Mesodermal cell (in vitro differentiated cells): Measurements from ENCODE around the gene CCNL2.

ENCODE experiments used
- H3K27ac ChIP-seq: 2 replicates; pipeline ENCODE4 v1.7.0; 2013; ENCODE audit warnings: mild to moderate bottlenecking, low read depth, low read length, moderate library complexity; ENCODE audit not compliant: severe bottlenecking
- H3K36me3 ChIP-seq: 2 replicates; pipeline ENCODE4 v1.7.1; 2013; ENCODE audit warnings: mild to moderate bottlenecking, low read length, moderate library complexity; ENCODE audit not compliant: control insufficient read depth, insufficient read depth
- H3K4me1 ChIP-seq: one replicate; pipeline ENCODE4 v1.7.1; 2013; ENCODE audit warnings: mild to moderate bottlenecking, low read length; ENCODE audit not compliant: insufficient read depth, control insufficient read depth, poor library complexity, severe bottlenecking
- H3K4me3 ChIP-seq: 2 replicates; pipeline ENCODE4 v1.7.0; 2013; ENCODE audit warnings: low read length, control low read depth, mild to moderate bottlenecking; ENCODE audit not compliant: insufficient read depth, poor library complexity, severe bottlenecking; ENCODE audit errors: extremely low read depth
- H3K9me3 ChIP-seq: 2 replicates; pipeline ENCODE4 v1.7.1; 2013; ENCODE audit warnings: mild to moderate bottlenecking, low read length, moderate library complexity; ENCODE audit not compliant: control insufficient read depth
- WGBS, 2 experiments: methylation state at CpG; one replicate each; pipeline ENCODE4 v1.1.5; 2013; ENCODE audit warnings: missing lambda C conversion rate in 2 of 2; ENCODE audit not compliant: insufficient coverage in 2 of 2; 5-methylcytosine and 5-hydroxymethylcytosine counted together

The CCNL2 gene

DNA sequence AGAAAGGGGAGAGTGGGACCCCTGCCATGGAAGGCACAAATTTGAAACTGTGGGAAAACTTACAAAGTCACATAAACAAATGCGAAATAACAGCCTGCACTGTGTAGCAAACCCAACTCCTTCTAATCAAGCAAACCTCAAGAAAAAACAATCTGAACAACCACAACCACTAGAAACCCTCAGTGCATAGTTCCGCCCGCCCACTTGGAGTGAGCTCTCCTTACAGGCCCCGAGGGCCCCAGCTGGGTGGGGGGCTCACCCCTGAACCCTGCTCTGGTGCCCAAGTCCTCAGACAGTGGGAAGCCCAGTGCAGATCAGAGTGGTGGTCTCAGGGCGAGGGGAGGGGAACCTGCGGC lies 39.8 kb downstream of the CCNL2 start:
- Histone ChIP-seq H3K36me3 (peaks cover 3% of the 10 kb centered on the region), H3K4me3 (no peak overlapping the region), H3K27ac (peak overlapping the region; percentile 97), H3K4me1 (peaks cover 39% of the 10 kb centered on the region), H3K9me3 (no peaks in the 10 kb centered on the region)
- WGBS, 2 experiments: 81 to 83% methylated on average over 3 to 4 of the region's 6 CpGs

DNA sequence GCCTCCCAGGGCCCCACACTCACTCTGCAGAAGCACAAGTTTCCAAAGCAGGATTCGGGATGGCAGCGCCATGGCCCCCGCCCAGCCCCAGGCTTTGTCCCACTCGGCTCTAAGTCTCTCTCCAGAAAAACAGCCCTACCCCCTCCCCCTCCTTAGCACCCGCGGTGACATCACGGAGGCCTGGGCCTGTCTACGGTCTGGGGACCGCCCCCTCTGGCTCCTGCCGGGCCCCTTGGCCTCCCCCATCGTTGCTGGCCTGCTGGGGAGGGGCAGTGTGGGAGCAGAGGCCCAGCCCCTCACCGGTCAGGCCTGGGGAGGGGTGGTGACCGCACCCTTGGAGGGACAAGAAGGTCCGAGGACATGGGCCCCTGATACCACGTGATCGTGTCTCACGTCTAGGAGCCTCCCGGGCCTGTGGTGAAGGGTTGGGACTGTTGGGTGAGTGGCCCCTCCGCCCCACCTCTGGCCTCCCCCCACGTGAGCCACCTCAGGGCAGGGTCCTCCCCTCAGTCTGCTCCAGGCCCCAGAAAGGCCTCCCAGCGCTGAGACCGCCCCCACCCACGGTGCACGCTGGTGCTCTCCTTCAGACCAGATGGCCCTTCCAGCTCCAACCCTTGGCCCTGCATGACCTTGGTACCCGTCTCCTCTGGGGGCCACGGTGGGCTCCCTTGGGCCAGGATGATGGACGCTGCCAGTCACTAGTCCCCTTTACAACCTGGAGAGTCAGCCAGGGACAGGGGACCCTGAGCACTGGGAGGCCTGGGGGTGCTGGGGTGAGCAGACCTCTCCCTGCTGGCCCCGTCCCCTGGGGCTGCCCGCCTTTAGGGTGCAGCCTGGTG lies 40.5 kb downstream of the CCNL2 start, which contains the start of gene MXRA8:
Gene MXRA8 (minus strand): TSS at position 123 of the 839 bp plus-strand sequence. CDS start 51 bp downstream, at position 72.
- H3K4me1 ChIP-seq: peaks cover 39% of the 10 kb centered on the region
- WGBS, 2 experiments: 49 to 57% methylated on average over 19 of the region's 29 CpGs

DNA sequence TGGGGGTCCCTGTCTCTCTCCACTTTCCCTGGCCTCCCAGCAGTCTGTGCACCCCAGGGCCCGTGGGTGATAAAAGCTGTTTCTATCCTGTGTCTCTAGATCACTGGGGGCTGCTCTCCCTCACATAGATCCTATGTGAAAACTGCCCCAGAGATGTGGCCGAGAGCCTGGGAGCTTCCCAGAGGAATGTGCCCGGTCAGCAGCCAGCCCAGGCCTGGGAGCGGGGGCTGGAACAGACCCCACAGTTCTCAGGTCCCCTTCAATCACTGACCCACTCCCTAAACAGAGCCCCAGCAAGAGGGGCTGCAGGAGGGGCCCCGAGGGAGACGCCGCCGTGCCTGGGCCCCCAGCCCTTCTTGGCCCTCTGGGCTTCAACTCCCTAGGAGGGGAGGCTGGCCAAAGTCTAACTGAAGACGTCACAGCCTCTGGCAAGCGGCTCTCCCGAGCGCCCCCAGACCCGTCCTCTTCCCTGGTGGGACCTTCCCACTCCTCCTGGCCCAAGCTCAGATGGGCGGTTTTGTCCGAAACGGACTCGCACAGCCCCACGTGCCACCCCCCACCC lies 41.2 kb downstream of the CCNL2 start:
- peak overlapping the region; percentile 88 for H3K4me3 ChIP-seq
- peak overlapping the region; percentile 97 for H3K27ac ChIP-seq
- peaks cover 46% of the 10 kb centered on the region for H3K4me1 ChIP-seq
- 8 to 13% methylated on average over 14 to 16 of the region's 18 CpGs for WGBS, 2 experiments
- H3K36me3 ChIP-seq: peaks cover 15% of the 10 kb centered on the region
- no peaks in the 10 kb centered on the region for H3K9me3 ChIP-seq

More for the DNA sequence above, 40.5 kb downstream of the CCNL2 start, which contains the start of gene MXRA8:
- Histone ChIP-seq H3K4me3 (peak within 1 kb of the TSS; percentile 88), H3K9me3 (no peaks in the 10 kb centered on the region), H3K27ac (peak within 1 kb of the TSS; percentile 97), H3K36me3 (peaks cover 9% of the 10 kb centered on the region)

DNA sequence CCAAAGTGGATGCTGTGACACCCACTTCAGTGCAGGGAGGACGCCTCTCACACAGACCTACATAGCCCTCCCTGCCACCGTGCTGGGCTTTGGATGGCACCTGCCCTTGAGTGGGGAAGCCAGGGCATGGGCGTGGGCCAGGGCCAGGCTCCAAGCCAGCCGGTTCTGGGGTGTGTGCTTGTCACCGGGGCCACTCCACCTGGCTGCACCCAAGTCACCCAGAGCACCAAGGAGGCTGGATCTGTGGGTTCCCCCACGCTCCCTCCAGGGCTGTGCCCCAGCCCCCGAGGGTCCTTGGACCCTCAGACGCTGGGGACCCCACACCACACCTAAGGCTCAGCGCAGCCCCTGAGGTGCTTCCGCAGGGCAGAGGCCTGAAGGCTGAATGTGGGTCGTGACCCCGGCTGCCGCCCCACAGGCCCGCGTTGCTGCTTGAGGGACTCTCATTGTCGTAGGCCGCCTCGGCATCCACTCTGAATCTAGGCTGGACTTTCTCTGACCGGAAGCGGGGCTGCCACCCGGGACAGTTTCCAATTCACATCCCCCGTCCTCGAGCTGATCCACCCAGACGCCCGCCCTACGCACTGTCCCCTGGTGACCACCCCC lies 42.2 kb downstream of the CCNL2 start:
- Histone ChIP-seq H3K36me3 (peaks cover 20% of the 10 kb centered on the region), H3K9me3 (no peaks in the 10 kb centered on the region), H3K4me1 (peaks cover 49% of the 10 kb centered on the region), H3K4me3 (peak overlapping the region; percentile 88), H3K27ac (no peak overlapping the region)
- WGBS, 2 experiments: 75 to 80% methylated on average over 23 to 25 of the region's 26 CpGs

DNA sequence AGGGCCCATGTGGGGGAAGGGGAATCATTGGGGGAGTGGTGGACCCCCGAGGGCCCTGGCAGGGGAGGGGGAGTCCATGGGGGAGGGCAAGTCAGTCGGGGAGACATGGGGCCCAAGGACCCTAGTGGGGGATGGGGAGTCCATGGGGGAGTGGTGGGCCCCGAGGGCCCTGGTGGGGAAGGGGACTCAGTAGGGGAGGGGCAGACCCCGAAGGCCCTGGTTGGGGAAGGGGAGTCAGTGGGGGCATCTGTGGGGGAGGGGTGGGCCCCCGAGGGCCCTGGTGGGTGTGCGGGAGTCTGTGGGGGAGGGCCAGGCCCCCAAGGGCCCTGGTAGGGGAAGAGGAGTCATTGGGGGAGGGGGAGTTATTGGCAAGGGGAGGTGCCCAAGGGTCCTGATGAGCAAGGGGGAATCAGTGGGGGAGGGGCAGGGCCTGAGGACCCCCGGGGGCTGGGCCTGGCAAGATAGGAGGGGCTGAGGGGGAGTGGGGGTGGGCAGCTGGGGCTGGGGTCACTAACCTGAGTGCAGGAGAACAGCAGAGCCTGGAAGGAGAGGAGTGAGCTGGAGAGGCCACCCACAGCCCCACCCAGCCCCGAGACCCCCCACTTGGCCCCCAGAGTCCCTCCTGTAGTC lies 42.9 kb downstream of the CCNL2 start:
- WGBS, 2 experiments: 93% methylated on average over 4 of the region's 8 CpGs; no CpG with 5 or more reads in 1 of the 2 experiments
- Histone ChIP-seq H3K27ac (peak overlapping the region; percentile 5), H3K4me1 (peaks cover 49% of the 10 kb centered on the region), H3K36me3 (peaks cover 20% of the 10 kb centered on the region), H3K4me3 (peak overlapping the region; percentile 88), H3K9me3 (no peaks in the 10 kb centered on the region)

DNA sequence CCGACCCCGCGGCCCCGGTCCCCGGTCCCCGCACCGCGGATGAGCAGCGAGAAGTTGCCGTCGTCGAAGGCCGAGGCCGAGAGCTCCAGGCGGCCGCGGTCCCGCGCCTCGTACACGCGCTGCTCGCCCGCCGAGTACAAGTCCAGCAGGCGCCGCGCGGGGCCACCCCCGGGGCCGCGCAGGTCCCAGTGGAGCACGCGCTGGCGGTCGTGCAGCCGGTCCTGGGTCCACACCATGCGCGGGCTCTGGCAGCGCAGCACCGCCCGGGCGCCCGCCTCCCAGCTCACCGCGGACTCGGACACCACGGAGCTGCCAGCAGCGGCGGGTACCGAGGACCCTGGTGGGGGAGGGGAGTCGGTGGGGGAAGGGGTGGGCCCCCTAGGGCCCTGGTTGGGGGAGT lies 43.7 kb downstream of the CCNL2 start:
- peaks cover 41% of the 10 kb centered on the region for H3K4me1 ChIP-seq

DNA sequence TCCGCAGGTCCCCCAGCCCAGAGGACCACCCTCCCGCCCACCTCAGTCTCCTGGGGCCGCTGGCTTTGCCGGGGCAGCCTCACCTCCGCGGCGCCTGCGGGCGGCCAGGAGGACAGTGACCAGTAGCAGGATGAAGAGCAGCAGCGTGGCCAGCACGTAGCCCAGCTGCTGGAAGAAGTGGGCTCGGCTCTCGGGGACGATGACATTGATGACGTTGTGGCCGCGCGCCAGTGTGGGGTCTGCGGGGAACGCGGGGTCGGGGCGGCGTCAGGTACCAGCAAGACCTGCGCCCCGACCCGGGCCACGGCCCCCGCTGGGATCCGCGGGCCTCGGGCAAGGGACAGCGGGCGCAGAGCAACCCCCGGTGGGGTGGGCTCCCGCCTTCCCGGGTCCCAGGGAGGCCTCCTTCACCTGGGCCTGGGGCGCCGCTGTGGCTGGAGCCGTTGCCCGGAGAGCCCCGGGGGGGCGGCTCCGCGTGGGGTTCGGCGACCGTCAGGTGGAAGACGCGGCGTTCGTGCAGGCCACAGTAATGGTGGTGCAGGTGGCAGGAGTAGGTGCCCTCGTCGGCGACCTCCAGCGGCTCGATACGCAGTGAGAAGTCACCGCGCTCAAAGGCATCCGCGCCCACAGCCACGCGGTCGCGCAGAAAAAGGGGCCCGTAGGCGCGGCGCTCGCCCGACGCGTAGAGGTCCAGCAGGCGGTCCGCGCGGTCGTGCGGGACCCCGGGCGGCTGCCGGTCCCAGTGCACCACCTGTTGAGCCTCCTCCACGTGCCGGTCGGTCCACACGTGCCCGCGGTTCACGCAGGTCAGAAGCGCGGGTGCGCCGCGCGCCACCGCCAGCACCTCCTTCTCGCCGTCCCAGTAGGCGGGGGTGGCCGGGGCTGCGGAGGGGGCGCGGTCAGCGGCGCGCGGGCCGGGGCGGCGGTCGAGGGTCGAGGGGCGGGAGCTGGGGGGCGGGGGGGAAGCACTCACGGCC lies 44.6 kb downstream of the CCNL2 start:
- Histone ChIP-seq H3K9me3 (no peaks in the 10 kb centered on the region), H3K36me3 (peaks cover 20% of the 10 kb centered on the region), H3K4me3 (no peak overlapping the region), H3K27ac (no peak overlapping the region), H3K4me1 (peaks cover 33% of the 10 kb centered on the region)
- 97% methylated on average over 99 to 109 of the region's 116 CpGs for WGBS, 2 experiments

More for the DNA sequence above, 43.7 kb downstream of the CCNL2 start:
- H3K9me3 ChIP-seq: no peaks in the 10 kb centered on the region
- H3K4me3 ChIP-seq: no peak overlapping the region
- H3K36me3 ChIP-seq: peaks cover 20% of the 10 kb centered on the region
- WGBS, 2 experiments: 97 to 98% methylated on average over 23 to 37 of the region's 52 CpGs
- no peak overlapping the region for H3K27ac ChIP-seq

DNA sequence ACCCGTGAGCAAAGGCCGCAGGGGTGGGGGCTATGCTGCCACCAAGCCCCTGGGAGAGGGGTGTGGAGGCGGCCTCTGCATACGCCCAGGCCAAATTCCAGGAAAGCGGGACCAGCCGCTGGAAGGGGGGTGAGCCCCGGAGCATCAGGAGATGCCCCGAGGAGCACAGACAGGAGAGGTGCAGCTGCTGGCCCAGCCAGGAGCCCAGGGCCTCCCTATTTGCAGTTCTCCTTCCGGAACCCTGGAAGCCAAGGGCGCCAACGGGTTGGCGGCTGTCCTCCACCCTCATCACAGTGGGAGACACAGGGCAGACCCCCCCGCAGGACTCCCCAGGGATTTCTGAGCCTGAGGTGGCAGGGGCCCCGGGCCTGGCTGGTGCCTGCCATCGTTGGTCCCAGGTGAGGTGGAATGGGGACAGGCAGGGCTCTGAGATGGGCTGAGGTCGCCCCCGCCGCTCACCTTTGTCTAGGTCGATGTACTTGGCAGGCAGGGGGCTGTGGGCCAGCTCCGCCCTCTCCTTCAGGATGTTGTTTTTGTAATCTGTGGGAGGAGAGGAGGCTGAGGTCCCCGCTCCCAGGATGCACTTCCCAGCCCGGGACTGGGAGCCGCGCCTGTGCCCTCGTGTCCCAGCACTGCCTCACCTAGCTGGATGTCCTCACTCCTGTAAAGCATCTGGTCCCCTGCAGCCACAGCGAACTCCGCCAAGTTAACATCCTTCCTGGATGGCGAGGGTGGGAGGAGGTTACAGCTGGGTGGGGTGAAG lies 45.6 kb downstream of the CCNL2 start:
- Histone ChIP-seq H3K9me3 (no peaks in the 10 kb centered on the region), H3K27ac (peak overlapping the region; percentile 29), H3K4me3 (no peak overlapping the region), H3K4me1 (peaks cover 25% of the 10 kb centered on the region), H3K36me3 (peaks cover 20% of the 10 kb centered on the region)
- 76 to 82% methylated on average over 25 of the region's 28 CpGs for WGBS, 2 experiments

DNA sequence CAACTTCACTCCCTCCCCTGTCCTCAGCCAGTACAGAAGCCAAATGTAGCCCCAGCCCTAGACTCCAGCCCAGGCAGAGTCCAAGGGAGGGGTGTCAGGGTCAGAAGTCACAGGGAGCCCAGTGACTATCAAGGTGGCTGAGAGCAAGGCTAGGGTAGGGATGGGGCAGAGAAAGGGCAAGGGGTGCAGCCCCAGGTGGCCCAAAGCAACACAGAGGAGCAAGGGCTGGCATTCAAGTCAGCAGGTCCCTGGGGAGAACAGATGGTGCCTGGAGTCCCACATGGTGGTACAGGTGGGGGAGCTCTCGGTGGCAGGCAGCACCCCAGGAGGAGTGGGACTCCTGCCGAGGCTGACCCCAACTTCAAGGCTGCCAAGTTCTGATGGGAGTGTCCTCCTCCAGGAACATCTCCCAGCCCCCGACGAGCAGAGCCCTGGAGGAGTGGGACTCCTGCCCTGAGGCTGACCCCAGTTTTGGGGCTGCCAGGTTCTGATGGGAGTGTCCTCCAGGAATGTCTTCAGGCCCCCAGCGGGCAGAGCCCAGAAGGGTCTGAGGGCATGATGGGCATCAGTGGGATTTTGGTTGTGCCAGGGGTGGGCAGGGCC lies 46.2 kb downstream of the CCNL2 start:
- 63 to 100% methylated on average over 1 to 3 of the region's 5 CpGs for WGBS, 2 experiments
- peaks cover 20% of the 10 kb centered on the region for H3K36me3 ChIP-seq
- H3K9me3 ChIP-seq: no peaks in the 10 kb centered on the region
- H3K4me1 ChIP-seq: peaks cover 26% of the 10 kb centered on the region
- peak overlapping the region; percentile 29 for H3K27ac ChIP-seq
- H3K4me3 ChIP-seq: no peak overlapping the region
